ENCODE results near the gene ZBED4. TPM values are rescaled to one million over a fixed set of nuclear protein-coding genes. Genes with fewer than 3 reads are reported as not detected.

ZBED4 gene
- total RNA-seq, 1 experiment from 2014 or later = 23.0 TPM

DNA sequence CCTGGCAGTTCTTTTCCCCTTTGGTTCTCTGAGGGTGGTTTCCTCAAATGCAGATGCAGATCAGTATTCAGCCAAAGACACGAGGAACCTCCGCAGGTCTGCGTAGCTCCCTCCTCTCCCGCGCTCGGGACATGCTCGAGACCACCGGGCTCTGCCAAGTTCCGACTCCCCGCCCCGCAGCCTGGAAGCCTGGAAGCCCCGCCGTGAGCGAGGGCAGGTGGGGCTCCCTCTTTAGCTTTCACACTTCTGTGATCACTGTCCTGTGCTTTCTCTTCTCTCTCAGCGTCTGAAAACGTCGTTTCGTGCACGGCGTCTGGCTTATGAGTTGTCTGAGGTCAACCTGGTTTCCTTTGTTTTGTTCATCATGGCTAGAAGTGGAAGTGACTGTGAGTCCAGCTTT lies 26.6 kb downstream of the ZBED4 start:
- H3K27ac Mint-ChIP-seq = peak overlapping the region; percentile 78 to 86 (median 83); a peak in 5 of 7 replicates
- Histone ChIP-seq H4K8ac (replicated peaks; ENCODE audit: insufficient read length, low read depth, low read length) (no peak overlapping the region), H2BK5ac (ENCODE audit: insufficient read length, low read length) (peak overlapping the region; percentile 24), H2BK120ac (ENCODE audit: low read depth, low read length, poor library complexity, severe bottlenecking) (no peak overlapping the region), H3K27ac (ENCODE audit: insufficient read length, low read depth, low read length) (no peak overlapping the region), H2BK20ac (ENCODE audit: low read depth, low read length, poor library complexity, severe bottlenecking) (no peak overlapping the region), H3K23me2 (ENCODE audit: insufficient read length, low read depth, low read length, poor library complexity, severe bottlenecking) (no peaks in the 10 kb centered on the region), H2AFZ (ENCODE audit: low read length) (no peak overlapping the region), H3K9me3 (ENCODE audit: control insufficient read depth, low read depth, low read length) (no peaks in the 10 kb centered on the region), H3K56ac (ENCODE audit: insufficient read length, low read depth, low read length) (no peak overlapping the region), H3T11ph (ENCODE audit: low read length) (no peak overlapping the region), H3K4me1 (ENCODE audit: insufficient read depth, low read length) (no peaks in the 10 kb centered on the region; the same call in 1 of the 2 replicates), H4K91ac (ENCODE audit: insufficient read length, low read depth, low read length) (no peak overlapping the region), H2BK12ac (ENCODE audit: insufficient read length, low read depth, low read length) (no peak overlapping the region), H3K14ac (ENCODE audit: insufficient read depth, low read length) (no peak overlapping the region), H4K20me1 (ENCODE audit: control insufficient read depth, insufficient read depth, insufficient read length) (peaks cover 2% of the 10 kb centered on the region), H3K9ac (ENCODE audit: extremely low read depth, insufficient read length, low read length) (no peak overlapping the region), H4K5ac (ENCODE audit: insufficient read length, low read depth, low read length) (no peak overlapping the region), H3K79me1 (ENCODE audit: insufficient read depth, low read depth, low read length, poor library complexity, severe bottlenecking) (peaks cover 4% of the 10 kb centered on the region), H2BK15ac (ENCODE audit: low read depth, low read length) (no peak overlapping the region), H3K79me2 (ENCODE audit: insufficient read depth, low read length) (peaks cover 2% of the 10 kb centered on the region; the same call in 1 of the 2 replicates), H3K18ac (ENCODE audit: insufficient read length, low read depth, low read length) (peak overlapping the region; percentile 46), H3K23ac (ENCODE audit: insufficient read length, low read depth, low read length) (no peak overlapping the region), H3K4ac (ENCODE audit: low read depth, low read length) (no peak overlapping the region), H3K27me3 (ENCODE audit: insufficient read depth, low read length) (no peaks in the 10 kb centered on the region), H3K4me2 (ENCODE audit: insufficient read depth, insufficient read length, low read length) (no peak overlapping the region), H2AK5ac (ENCODE audit: insufficient read length, low read length) (peak overlapping the region; percentile 84)
- H3K4me1 Mint-ChIP-seq = peaks cover 8 to 9% of the 10 kb centered on the region in 2 experiments
- no CpG with 5 or more reads among the region's 20 CpGs for WGBS (ENCODE audit: extremely low coverage, insufficient read length, low lambda C conversion rate)
- peaks cover 16 to 24% of the 10 kb centered on the region in 2 experiments for H3K9me3 Mint-ChIP-seq
- H3K36me3 Mint-ChIP-seq (ENCODE audit: insufficient read depth in 1 of 3, low read depth in 3 of 3) = peaks cover 43 to 68% (median 52%) of the 10 kb centered on the region in 3 experiments
- DNase-seq = no peak
- H3K27me3 Mint-ChIP-seq (ENCODE audit: low read depth) = no peaks in the 10 kb centered on the region
- no peak overlapping the region; a peak in 1 of 5 replicates for H3K4me3 Mint-ChIP-seq
- TF ChIP-seq, protein P1, sequence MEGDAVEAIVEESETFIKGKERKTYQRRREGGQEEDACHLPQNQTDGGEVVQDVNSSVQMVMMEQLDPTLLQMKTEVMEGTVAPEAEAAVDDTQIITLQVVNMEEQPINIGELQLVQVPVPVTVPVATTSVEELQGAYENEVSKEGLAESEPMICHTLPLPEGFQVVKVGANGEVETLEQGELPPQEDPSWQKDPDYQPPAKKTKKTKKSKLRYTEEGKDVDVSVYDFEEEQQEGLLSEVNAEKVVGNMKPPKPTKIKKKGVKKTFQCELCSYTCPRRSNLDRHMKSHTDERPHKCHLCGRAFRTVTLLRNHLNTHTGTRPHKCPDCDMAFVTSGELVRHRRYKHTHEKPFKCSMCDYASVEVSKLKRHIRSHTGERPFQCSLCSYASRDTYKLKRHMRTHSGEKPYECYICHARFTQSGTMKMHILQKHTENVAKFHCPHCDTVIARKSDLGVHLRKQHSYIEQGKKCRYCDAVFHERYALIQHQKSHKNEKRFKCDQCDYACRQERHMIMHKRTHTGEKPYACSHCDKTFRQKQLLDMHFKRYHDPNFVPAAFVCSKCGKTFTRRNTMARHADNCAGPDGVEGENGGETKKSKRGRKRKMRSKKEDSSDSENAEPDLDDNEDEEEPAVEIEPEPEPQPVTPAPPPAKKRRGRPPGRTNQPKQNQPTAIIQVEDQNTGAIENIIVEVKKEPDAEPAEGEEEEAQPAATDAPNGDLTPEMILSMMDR (conservative IDR thresholded peaks at IDR 0.05) = no peak

All from H9 (cell line).